C4-2B (cell line): ENCODE results near the gene CLDN6.

Experiments used
- ZFX ChIP-seq: fragments of 450-650 bp; IDR thresholded peaks from 2 replicates; pipeline ENCODE4 v1.6.1; 2017
- TF ChIP-seq, protein P1 (sequence below): fragments of 450-650 bp; conservative IDR thresholded peaks from 2 replicates; pipeline ENCODE4 v1.5.1; 2017; ENCODE audit warnings: mild to moderate bottlenecking

DNA sequence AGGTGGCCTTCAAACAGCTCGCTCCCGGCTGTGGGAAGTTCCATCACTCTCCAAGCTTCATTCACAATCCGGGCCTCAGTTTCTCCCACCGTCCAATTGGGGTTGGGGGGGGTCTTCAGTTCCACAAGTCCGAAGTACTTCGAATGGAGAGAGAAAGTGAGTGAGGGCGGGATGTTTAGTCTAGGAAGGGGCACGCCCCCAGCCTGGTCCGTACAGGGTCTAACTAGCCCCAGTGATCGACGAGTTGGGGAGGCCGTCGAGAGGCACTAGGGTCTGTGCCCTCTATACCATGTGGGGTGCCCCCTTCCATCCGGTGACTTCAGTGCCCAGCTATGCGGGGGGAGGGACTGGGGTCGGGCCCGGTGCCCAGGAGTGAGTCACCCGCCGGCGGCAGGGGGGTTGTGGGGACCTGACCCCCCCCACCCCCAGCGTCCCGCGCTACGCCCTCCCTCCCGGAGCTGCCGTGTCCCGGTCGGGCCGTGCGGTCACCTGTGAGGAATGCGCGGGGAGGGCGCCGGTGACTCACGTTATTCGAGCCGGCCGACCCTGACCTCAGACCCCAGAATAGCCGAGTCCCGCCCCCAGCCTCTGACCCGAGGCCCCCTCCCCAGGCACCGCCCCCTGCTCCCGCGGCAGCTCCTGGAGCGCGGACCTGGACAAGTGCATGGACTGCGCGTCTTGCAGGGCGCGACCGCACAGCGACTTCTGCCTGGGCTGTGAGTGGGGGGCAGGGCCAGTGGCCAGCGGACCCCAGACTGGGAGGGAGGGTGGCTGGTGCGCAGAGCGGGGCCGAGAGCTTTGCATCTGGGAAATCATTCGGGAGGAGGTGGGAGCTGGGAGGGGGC is 2.8 kb upstream of the CLDN6 start:
- TF ChIP-seq, protein P1, sequence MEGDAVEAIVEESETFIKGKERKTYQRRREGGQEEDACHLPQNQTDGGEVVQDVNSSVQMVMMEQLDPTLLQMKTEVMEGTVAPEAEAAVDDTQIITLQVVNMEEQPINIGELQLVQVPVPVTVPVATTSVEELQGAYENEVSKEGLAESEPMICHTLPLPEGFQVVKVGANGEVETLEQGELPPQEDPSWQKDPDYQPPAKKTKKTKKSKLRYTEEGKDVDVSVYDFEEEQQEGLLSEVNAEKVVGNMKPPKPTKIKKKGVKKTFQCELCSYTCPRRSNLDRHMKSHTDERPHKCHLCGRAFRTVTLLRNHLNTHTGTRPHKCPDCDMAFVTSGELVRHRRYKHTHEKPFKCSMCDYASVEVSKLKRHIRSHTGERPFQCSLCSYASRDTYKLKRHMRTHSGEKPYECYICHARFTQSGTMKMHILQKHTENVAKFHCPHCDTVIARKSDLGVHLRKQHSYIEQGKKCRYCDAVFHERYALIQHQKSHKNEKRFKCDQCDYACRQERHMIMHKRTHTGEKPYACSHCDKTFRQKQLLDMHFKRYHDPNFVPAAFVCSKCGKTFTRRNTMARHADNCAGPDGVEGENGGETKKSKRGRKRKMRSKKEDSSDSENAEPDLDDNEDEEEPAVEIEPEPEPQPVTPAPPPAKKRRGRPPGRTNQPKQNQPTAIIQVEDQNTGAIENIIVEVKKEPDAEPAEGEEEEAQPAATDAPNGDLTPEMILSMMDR = no peak
- TF ChIP-seq ZFX = no peak
